Choroid plexus epithelial cell (primary cell): ENCODE data around the gene FAM90A26.
"Not testable (repeated sequence)": the region's sequence is repeated elsewhere in the genome, so short reads cannot be mapped to it uniquely, and the experiment has no call there.

Experiments
- DNase-seq: peaks from one replicate; pipeline ENCODE4 v3.0.0-alpha.2; 2010; ENCODE audit warnings: low read depth
- H3K4me3 ChIP-seq: 2 replicates; pipeline ENCODE4 v1.5.1; 2011; ENCODE audit warnings: low read depth, mild to moderate bottlenecking, control low read depth, low read length, moderate library complexity

FAM90A26 gene

GRCh38 chr4:9224596-9224995, 54.4 kb downstream of the FAM90A26 start, which contains the start of gene USP17L13:
Gene USP17L13, plus strand, starts transcription at chr4:9224896. Its CDS starts 0 bp downstream, at chr4:9224896.
- not testable (repeated sequence) for H3K4me3 ChIP-seq

More at GRCh38 chr4:9224596-9224995, 54.4 kb downstream of the FAM90A26 start, which contains the start of gene USP17L13:
- not testable (repeated sequence) for DNase-seq
